HG02588 (cell line): ENCODE measurements around the gene THPO.
"Not testable (repeated sequence)": the region's sequence is repeated elsewhere in the genome, so short reads cannot be mapped to it uniquely, and the experiment has no call there.

Experiments
- ATAC-seq: cut with Tn5 transposase; IDR thresholded peaks from one replicate; pipeline ENCODE4 v1.9.1; 2021; ENCODE audit warnings: mild to moderate bottlenecking, moderate library complexity; ENCODE audit not compliant: unreplicated experiment

The THPO gene

DNA sequence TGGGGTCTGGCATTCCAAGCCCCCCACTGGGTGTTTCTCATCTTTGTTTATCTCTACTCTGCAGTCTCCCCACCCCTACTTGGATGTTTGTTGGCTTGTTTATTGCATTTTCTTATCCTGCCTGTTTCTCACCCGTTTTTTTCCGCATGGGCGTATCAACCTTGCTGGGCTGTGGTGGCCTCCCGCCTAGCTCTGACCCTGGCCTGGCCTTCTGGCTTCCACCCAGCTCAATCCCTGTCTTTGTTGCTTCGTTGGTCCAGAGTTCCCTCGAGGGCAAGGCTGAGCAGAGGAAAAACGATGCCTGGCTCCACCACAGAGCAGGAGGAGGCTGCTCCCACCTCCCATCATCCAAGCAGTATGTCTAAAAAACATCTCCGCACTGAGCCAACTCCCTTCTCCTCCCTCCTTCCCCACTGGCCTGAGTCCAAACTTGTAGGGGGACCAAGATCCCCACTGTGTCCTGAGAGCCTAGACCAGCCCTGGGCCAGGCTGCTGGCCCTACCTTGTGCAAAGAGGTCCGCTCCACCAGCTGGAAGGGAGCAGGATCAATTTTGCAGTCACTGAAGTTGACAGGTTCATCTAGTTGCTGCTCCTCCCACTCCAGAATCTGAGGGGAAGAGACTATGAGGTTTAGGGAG, 26.4 kb downstream of the THPO start:
- ATAC-seq, result no peak

DNA sequence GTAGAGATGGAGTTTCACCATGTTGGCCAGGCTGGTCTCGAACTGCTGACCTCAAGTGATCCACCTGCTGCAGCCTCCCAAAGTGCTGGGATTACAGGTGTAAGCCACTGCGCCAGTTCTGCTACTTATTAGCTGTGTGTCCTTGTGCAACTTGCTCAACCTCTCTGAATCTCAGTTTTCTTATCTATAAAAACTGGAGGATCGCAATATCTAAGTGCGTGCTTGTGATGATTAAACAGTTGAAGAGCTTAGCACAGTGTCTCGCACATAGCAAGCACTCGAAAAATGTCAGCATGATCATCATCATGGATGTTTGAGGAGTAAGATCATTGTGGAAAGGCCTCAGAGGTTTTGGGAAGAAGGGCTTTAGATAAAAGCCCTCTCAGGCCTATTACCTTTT, 27.4 kb downstream of the THPO start:
- ATAC-seq, result no peak

DNA sequence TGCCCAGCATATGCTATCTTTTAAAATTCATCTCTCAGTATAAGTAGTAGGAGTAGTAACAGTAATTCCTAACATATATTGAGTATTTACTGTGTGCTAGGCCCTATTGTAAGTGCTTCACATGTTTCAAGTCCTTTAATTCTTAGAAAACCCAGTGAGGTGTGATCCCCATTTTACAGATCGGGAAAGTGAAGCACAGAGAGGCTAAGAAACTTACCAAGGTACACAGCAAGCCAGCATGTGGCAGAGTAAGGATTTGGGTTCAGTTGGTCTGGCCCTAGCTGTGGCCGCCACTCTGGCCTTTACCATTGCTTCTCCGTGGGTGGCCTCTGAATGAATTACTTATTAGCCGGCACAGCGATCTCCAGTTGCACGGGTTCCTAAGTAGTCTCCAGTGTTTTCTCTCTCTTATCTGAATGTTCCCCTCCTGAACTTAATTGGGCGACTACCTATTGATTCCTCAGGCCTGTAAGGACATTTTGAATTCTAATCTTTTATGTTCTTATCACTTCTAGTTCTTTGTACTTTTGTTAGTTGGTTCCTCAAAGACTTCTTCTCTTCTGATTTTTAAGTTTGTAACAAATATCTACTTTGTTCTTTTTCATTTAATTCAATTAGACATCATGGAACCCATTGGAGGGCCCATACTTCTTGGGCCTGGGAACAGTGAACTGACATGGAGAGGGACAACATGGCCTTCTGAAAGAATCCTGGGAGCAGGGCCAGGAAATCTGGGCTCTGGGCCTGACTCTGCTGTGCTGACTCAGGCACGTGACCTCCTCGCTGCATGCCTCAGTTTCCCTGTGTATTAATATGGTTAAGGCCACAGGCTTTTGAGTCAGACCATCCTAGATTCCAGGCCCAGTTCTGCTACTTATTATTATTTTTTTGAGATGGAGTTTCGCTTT, 28.2 kb downstream of the THPO start:
- ATAC-seq, result no peak

DNA sequence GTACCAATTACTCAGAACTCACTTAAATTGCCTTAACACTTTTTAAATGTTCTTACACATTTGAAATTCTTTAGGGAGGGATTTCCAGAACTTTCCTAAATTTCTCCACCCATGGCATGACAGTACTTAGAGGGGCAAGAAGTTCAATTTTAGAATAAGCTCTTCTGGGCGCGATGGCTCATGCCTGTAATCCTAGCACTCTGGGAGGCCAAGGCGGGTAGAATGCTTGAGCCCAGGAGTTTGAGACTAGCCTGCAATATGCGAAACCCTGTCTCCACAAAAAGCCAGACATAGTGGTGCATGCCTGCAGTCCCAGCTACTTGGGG, 30.0 kb downstream of the THPO start:
- no peak for ATAC-seq

DNA sequence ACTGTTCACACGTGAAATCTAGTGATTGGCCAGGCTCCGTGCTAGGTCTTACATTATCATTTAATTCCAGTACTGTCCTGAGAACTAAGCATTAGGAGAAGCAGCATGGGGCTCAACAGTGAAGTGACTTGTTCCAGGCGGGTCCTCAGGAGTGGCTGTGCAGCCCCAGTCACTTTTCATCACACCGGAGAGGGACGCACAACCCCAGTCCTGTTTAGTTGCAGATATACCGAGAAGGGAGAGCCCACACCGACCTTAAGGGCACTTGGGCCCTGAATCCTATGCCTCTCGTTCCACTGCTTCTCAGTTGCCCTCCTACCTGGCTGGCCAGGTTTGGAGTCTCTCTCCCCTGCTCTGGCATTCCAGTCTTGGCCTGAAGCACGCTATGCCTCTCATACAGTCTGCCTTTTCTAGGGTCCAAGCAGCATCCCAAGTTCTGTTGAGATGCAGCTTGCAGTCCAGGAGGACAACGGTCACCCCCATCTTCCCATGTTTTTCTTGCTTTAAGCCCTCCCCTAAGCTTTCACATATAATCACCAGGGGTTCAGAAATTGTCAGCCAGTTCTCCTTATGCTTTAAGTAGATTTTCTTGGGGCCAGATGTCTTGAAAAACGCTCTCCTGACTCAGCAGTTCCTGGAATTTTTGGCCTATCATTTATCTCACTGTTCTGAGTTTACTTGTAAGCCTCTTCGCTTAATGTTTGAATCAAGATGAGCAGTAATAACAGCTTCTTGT, 30.5 kb downstream of the THPO start:
- no peak for ATAC-seq

DNA sequence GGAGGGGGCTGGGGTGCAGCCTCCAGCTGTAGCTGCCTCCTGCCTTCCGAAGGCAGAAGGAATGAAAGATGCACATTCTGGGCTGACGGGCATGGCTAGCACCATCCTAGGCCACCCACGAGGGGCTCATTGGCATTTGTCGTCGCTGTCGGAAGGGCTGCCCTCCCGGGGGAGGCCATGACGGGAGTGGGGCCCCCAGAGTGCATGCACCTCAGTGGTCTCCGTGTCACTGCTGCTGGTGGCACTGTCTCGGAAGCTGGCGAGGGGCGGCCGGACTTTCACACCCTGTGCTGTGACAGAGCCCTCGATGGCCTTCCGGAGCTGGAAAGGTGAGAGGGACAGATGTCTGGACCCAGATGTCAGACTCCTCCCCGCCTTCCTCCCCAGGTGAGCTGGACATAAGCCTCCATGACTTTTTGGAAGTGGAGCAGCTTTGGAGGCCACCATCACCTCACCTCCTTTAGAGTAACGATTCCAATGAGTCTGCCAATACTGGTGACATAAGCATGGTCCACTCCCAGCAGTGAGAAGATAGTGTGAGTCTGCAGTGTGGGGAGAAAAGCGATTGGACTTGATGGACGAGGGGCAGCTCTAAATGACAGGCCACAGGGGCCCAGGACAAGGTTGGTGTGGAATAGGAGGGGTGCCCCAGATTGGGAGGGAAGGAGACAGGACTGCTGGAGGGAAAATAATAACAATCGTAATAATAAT, 31.4 kb downstream of the THPO start:
- no peak for ATAC-seq

DNA sequence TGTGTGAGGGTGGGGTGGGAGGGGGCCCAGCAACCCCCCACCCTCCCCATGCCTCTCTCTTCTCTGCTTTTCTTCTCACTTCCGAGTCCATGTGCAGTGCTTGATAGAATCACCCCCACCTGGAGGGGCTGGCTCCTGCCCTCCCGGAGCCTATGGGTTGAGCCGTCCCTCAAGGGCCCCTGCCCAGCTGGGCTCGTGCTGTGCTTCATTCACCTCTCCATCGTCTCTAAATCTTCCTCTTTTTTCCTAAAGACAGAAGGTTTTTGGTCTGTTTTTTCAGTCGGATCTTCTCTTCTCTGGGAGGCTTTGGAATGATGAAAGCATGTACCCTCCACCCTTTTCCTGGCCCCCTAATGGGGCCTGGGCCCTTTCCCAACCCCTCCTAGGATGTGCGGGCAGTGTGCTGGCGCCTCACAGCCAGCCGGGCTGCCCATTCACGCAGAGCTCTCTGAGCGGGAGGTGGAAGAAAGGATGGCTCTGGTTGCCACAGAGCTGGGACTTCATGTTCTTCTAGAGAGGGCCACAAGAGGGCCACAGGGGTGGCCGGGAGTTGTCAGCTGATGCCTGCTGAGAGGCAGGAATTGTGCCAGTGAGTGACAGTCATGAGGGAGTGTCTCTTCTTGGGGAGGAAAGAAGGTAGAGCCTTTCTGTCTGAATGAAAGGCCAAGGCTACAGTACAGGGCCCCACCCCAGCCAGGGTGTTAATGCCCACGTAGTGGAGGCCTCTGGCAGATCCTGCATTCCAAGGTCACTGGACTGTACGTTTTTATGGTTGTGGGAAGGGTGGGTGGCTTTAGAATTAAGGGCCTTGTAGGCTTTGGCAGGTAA, 32.5 kb downstream of the THPO start:
- no peak for ATAC-seq

DNA sequence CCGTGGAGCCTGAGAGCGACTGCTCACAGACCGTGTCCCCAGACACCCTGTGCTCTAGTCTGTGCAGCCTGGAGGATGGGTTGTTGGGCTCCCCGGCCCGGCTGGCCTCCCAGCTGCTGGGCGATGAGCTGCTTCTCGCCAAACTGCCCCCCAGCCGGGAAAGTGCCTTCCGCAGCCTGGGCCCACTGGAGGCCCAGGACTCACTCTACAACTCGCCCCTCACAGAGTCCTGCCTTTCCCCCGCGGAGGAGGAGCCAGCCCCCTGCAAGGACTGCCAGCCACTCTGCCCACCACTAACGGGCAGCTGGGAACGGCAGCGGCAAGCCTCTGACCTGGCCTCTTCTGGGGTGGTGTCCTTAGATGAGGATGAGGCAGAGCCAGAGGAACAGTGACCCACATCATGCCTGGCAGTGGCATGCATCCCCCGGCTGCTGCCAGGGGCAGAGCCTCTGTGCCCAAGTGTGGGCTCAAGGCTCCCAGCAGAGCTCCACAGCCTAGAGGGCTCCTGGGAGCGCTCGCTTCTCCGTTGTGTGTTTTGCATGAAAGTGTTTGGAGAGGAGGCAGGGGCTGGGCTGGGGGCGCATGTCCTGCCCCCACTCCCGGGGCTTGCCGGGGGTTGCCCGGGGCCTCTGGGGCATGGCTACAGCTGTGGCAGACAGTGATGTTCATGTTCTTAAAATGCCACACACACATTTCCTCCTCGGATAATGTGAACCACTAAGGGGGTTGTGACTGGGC, 33.3 kb downstream of the THPO start:
- ATAC-seq, result no peak

DNA sequence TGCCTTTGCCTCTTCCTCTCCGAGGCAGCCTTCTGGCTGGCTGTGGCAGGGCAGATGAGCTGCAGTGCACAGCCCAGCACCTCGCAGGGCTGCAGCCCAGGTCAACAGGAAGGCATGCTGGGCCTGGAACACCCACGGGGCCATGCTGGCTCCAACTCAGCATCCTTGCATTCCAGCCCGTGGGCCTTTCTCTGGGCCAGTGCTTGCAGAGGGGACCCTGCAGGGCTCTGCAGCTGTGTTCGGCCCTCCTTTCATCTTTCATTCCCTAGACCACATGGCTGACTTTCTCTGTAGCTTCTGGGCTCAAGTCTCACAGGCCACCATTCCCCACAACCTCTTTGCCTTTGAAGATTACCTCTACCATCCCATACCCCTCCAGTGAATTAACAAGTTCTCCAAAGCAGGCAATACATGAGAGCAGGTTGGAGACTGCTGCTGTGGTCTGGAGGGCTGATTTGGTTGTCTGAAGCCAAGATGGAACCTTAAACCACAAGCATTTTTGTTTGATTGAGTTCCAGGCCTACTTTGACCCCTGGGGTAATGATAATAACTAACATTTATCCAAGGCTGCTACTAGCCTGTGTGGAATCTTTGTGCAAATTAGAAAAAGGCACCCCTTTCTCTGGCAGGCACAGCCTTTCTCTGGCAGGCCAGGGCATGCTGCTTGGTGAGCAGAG, 34.7 kb downstream of the THPO start:
- no peak for ATAC-seq

DNA sequence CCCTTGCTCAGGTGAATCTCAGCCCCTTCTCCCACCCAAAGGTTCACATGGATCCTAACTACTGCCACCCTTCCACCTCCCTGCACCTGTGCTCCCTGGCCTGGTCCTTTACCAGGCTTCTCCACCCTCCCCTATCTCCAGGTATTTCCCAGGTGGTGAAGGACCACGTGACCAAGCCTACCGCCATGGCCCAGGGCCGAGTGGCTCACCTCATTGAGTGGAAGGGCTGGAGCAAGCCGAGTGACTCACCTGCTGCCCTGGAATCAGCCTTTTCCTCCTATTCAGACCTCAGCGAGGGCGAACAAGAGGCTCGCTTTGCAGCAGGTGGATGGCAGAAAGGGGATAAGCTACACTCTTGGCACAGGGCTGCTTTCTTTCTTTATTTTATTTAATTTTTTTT, 36.1 kb downstream of the THPO start:
- ATAC-seq, result no peak

DNA sequence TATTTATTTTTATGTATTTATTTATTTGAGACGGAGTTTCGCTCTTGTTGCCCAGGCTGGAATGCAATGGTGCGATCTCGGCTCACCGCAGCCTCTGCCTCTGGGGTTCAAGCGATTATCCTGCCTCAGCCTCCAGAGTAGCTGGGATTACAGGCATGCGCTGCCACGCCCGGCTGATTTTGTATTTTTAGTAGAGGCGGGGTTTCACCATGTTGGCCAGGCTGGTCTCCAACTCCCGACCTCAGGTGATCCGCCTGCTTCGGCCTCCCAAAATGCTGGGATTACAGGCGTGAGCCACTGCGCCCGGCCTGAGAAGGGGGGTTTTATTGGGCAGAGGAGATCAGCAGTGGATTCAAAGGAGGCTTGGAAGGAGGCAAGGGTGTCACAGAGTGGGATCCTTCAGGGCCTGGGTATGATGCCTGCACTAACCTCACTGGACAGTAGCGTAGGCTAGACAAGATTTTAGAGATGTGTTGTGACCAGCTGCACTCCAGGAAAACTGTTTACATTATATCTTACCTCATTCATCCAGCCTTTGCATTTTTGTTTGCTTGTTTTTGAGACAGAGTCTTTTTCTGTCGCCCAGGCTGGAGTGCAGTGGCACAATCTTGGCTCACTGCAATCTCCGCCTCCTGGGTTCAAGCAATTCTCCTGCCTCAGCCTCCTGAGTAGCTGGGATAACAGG, 38.4 kb downstream of the THPO start:
- not testable (repeated sequence) for ATAC-seq

DNA sequence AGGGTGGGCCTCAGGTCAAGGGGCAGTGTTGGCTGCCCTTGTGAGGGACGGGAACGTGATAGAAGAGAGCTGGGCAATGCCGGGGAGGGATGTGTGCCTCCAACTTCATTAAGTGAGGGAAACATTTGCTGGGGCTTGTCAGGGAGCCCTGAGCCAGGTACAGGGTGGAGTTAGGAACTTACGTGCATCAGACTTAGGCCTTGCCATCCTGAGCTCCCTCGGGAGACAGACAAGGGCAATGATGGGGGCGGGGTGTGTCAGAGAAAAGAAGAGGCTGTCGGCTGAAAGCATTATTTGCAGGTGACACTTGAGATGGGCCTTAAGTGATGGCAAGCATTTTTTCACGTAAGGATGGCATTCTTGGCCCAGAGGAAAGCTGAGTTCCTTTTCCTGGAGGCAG, 39.0 kb downstream of the THPO start:
- ATAC-seq, result no peak

DNA sequence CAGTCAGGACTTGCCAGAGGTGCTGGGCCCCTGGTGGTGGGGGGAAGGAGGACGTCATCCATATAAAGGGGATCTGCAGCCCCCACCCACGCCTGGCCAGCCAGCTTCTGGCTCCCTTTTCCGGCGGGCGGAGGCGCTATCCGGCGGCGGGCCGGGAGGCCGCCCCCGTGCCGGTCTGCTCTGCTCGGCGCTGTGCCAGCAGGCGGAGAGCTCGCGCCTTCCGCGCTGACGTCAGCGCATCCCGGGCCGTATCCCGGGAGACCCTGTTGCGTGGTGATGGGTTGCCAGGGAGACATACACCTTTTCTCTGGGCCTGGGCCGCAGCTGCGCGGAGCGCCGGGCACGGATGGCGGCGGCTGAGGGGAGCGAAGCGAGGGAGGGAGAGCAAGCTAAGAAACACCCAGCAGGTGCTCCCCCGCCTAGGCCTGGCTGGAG, 39.5 kb downstream of the THPO start:
- ATAC-seq, result no peak

DNA sequence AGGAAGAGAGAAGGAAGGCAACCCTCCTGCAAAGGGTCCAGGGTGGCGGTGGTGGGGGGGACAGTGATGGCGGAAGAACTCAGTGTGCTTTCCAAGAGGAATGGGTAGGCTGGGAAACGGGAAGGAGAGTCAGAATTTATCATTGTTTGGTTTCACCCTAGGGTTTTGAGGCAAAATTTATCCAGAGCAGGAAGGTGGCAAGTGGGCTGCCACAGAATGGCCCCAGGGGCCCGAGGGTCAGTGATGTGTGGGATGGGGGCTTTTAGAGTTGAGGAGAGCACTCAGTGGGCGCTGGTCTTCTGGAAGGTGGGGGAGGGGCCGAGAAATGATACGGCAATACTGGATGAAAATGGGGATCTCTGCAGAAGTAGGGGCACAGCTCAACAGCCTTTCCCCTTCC, 40.0 kb downstream of the THPO start:
- no peak for ATAC-seq

DNA sequence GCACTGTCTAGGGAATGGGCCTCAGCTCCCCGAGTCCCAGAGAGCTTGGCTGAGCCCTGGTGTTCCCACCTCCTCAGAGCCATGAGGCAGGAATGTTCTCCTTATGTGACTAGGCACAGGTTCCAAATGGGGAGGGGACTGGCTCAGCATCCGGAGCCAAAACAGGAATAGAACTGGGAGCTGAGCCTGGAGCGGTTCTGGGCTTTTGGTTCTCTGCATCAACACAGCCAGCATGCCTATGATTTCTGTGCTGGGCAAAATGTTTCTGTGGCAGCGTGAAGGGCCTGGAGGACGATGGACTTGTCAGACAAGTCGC, 40.6 kb downstream of the THPO start, which contains the start of gene FAM131A:
Gene FAM131A, plus strand, starts transcription at position 202 of the 316 bp plus-strand sequence. Its CDS starts 31 bp downstream, at position 233.
- no peak for ATAC-seq

DNA sequence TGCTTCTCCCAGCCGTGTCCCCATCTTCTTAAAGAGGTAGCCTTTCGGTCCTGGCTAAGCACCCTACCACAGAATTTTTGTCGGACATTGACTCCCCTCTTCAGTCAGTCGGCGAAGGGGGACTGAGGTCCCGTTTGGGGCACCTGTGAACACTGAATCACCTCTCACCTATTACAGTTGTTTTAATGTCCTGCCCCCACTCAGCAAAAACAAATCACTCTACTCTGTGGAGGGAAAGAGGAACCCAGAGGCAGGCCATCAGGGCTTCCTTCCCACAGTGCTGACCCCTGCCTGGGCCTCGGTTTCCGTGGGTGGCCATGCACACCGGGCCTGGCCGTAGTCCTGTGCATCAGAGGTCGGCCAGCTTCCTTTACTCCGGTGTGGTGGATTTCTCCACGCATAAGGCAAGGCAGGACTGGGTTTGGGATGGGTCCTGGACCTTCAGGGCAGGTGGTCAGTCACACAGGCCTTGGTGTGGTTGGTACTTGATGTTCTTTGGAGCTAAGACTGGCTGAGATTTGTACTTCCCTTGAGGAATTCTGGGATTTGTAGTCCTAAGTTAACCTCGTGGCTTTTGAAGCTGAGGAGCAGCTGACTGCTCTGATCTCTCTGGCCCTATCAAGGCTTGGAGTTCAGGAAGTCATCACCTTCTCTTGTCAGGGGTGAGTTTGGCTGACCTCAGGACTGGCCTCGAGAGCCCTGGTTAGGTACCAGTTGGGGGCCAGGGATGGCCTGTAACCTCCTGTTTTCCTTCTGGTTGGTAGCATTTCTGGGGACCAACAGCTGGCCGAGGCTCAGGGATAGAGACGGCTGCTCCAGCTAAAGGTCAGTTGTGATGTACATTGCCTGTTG, 41.2 kb downstream of the THPO start:
- ATAC-seq, result no peak

DNA sequence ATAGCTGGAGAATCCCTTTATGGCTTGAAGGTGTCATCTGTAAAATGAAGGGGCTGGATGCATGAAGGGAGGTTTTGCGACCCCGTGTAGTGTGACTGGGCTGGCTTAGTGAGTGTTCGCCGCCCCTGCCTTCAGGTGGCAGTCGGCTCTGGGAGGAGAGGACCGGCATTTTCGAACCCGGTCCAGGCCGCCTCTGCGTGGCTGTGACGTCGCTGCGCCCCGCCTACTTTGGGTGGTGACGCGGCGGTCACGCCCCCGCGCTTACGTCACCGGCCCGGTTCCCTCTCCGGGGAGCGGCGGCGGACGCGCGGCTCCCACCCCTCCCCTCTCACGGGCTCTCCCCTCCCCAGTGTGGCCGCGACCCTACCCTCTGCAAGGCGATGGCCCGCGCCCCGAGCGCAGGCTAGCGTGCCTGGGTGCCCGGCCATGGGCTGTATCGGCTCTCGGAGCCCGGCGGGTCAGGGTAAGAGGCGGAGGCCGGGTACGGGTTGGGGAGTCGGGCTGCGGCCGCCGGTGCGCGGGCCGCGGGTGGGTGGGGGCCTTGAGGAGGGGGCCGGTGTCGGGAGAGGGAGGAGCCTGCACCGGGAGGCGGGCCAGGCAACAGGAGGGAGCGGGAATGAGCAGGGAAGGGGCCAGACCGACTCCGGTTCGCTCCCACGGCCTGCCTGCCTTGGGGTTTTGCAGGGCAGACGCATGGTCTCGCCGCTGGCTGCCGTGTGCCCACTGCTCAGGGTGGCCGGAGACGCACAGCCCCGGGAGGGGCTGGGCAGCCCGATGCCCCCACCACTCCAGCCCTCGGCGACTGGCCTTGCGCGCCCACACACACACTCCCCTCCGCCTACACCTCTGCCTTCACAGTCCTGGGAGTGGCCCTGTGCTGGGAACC, 42.1 kb downstream of the THPO start:
- ATAC-seq, result peak; percentile 79
